HG03159 (cell line): ENCODE results near the gene C14orf132.
"Not testable (repeated sequence)": the region's sequence is repeated elsewhere in the genome, so short reads cannot be mapped to it uniquely, and the experiment has no call there.

Source experiments
- ATAC-seq: cut with Tn5 transposase; IDR thresholded peaks from one replicate; pipeline ENCODE4 v1.9.1; 2021; ENCODE audit warnings: mild to moderate bottlenecking, moderate library complexity; ENCODE audit not compliant: unreplicated experiment

The C14orf132 gene

DNA sequence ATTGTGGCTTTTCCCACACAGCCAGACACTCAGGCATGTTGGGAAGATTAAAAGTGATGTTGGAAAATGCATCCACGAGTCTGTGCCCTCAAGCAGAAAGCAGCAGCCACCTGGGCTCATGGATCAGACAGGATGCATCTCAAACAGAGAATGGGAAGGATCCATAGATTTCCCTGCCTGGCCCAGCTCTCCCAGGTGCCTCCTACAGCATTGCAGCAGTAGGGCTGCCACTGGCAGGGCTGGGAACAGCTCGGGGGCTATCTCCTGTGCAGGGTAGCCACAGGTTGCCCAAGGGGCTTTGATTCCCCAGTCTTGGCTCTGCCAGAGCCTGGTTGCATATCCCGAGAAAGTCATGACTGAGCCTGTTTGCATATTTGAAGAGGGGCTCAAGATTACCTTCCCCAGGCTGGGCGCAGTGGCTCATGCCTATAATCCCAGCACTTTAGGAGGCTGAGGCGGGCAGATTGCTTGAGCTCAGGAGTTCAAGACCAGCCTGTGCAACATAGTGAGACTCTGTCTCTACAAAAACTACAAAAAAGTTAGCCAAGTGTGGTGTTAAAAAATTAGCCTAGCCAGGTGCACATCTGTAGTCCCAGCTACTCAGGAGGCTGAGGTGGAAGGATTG is 19.5 kb downstream of the C14orf132 start:
- no peak for ATAC-seq

DNA sequence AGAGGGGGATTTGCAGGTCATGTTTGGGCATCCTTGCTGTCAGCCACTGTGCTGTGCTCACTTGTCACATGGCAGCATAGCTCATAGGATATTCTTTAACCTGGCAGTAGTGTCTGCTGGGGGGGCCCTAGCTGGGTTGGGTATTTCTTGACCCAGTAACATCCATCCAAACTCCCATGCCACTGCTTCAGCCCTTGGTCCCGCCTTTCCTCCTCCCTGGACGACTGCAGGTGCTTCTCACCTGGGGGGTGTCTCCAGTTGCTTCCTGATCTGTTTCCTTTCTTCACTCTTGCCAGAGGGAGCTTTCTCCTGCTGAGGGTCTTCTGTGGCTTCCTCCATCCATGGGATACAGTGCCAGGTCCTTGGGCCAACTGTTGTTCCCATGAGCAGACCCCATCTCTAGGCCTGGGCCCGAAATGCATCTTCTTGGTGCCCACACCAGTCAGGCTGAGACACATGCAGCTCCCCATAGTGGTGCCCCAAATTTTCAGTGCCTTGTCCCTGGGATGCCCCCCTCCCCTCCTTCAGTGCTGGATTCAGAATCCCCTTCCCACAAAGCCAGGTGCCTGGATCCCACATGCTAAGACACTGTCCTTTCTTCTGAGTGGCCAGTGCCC is 20.5 kb downstream of the C14orf132 start:
- no peak for ATAC-seq

- no peak for ATAC-seq
Observed at GRCh38 chr14:96060186-96060933, 21.2 kb downstream of the C14orf132 start.

- ATAC-seq = no peak
Observed at GRCh38 chr14:96062010-96062409, 22.8 kb downstream of the C14orf132 start.

GRCh38 chr14:96062506-96062905 is 23.3 kb downstream of the C14orf132 start:
- no peak for ATAC-seq

- ATAC-seq = no peak
Observed at GRCh38 chr14:96064866-96065265, 25.7 kb downstream of the C14orf132 start.

DNA sequence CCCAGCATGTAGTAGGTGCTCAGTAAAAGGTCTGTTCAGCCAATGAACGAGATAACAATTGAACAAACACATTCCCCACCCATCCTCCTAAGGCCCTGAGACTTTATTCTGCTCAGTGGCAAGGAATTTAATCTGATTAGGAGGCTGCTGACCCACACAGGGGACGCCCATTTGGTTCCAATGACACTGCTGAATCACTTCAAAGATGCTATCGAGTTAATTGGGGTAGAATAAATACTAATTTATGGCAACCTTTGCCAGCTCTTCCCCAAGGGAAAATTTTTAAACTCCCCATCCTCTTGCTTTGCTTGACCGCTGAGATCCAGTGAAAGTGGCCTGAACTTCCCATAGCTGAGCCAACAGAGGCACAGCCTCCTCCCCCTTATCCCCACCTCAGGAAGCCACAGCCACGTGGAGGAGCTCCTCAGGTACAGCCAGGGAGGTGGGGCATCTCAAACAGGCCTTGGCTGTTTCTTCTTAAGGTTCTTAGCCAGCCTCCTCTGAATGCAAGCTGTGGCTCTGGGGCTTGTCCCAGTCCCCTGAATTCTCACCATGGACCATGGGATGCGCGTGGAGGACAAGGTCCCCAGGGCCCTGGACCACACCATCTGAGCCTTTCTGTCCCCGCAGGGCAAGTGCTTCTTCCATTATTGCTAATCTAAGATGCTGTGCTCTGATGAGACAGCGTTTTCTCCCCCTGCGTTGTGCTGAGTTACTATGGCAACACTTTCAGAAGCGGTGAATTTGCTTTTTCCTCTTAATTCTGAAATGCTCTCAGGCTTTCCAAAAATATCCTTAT is 26.7 kb downstream of the C14orf132 start:
- ATAC-seq = no peak

GRCh38 chr14:96066976-96067375 is 27.8 kb downstream of the C14orf132 start:
- ATAC-seq = no peak

GRCh38 chr14:96067985-96068930 is 29.1 kb downstream of the C14orf132 start:
- no peak for ATAC-seq

DNA sequence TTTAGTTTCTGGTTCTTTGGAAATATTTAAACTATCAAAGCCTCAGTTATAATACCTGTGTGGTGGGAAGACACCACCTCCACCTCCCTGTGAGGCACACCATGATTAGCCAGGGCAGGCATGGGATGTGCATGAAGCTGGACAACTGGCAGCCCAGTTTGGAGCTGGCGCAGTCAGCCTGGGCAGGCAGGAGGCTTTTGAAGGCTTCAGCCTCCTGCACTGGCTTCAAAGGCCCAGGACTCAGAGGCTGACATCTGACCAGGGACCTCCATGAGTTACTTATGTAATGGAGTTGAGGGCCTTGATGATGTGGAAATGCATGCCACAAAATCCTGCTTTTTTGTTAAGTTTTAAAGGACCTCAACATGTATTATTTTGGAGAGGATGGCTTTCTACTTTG is 30.3 kb downstream of the C14orf132 start:
- ATAC-seq = no peak

- no peak for ATAC-seq
Observed at GRCh38 chr14:96071561-96071960, 32.4 kb downstream of the C14orf132 start.

DNA sequence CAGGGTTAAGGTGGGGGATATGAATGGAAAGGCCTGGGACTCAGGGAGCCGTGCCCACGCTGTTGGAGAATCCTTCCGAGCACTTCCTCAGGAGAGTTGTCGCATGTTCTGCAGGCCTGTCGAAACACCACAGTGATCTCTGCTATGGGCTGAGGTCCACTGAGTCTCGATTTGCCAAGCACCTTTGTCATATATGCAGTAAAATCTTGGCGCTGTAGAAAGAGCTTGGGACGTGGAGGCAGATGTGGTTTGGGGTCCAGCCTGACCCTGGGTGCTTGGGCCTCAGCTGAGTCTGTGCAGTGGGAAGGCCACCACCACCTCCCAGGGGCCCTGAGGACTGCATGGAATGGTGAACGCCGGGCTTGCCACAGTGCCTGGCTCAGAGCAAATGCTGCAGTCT is 32.9 kb downstream of the C14orf132 start:
- ATAC-seq = no peak

GRCh38 chr14:96072746-96073145 is 33.6 kb downstream of the C14orf132 start:
- ATAC-seq = no peak

GRCh38 chr14:96073260-96074039 is 34.3 kb downstream of the C14orf132 start:
- ATAC-seq = not testable (repeated sequence)

- no peak for ATAC-seq
Observed at GRCh38 chr14:96077983-96078624, 38.9 kb downstream of the C14orf132 start.

DNA sequence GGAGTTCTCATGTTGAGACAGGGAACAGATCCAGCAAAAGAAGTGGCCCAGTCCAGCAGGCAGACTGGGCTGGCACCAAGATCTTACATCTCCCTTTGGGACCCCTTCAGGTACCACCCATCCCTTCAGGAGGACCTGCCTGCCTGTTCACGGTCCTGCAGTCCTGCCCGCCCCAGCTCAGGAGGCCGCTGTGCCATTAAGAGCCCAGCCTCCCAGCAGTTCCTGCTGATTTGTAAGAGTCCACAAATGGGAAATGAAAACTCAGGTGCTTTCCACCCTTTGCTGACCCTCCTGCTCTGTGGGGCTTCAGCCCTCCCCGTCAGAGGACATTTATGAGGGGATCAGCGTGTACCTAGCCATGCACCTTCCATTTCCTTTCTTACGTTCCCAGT is 39.5 kb downstream of the C14orf132 start:
- ATAC-seq = no peak

GRCh38 chr14:96079066-96079465 is 39.9 kb downstream of the C14orf132 start:
- no peak for ATAC-seq

GRCh38 chr14:96080571-96080970 is 41.4 kb downstream of the C14orf132 start:
- ATAC-seq = no peak

- no peak for ATAC-seq
Observed at GRCh38 chr14:96081224-96081623, 42.1 kb downstream of the C14orf132 start.
